ENCODE data around the gene PLPP1.
"Not testable (repeated sequence)": the region's sequence is repeated elsewhere in the genome, so short reads cannot be mapped to it uniquely, and the experiment has no call there.

PLPP1 gene

DNA sequence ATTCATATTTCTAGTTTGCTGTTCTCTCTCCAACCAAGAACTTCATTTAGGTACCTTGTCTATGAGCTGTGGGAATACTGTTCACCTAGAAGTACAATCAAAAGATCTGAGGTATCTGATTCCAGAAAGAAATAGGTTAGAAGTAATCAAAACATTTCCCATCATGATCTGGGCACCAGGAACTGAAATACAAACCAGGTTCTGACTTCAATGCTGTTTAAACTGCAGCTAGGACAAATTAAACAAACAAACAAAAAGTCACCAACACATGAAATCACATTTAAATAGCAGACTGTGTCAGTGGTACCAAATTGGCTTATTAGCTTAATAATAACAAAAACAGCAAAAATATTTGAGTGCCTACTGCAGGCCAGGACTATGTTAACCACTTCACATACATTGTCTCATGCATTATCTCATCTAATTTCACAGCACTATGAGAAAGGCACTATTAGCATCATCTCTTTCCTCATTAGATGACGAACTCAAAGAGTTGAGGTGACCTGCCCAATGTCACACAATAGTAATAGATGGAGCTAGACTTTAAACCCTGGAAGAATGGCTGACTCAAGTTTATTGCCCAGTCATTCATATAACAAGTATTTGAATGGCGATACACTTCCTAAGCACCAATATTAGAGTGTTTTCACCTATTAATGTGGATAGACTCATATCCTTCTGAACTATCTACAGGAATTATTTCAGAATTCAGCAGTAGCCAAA lies 14.5 kb downstream of the PLPP1 start:
- H3K4me1 ChIP-seq (ENCODE audit: control insufficient read depth in 1 of 2, insufficient read depth in 2 of 2, low read length in 2 of 2), result peaks cover 17 to 18% of the 10 kb centered on the region in 2 donors
- no peaks in the 10 kb centered on the region for H3K36me3 ChIP-seq (ENCODE audit: control insufficient read depth in 1 of 2, insufficient read depth in 2 of 2, low read length in 2 of 2)
- no peak overlapping the region for H3K27ac ChIP-seq (ENCODE audit: low read length)
- no peaks in the 10 kb centered on the region for H3K27me3 ChIP-seq (ENCODE audit: low read depth, low read length)
- no peak overlapping the region for H3K4me3 ChIP-seq (ENCODE audit: low read depth in 1 of 2, low read length in 2 of 2)
- no peaks in the 10 kb centered on the region for H3K9me3 ChIP-seq (ENCODE audit: control insufficient read depth in 1 of 2, low read length in 2 of 2)

DNA sequence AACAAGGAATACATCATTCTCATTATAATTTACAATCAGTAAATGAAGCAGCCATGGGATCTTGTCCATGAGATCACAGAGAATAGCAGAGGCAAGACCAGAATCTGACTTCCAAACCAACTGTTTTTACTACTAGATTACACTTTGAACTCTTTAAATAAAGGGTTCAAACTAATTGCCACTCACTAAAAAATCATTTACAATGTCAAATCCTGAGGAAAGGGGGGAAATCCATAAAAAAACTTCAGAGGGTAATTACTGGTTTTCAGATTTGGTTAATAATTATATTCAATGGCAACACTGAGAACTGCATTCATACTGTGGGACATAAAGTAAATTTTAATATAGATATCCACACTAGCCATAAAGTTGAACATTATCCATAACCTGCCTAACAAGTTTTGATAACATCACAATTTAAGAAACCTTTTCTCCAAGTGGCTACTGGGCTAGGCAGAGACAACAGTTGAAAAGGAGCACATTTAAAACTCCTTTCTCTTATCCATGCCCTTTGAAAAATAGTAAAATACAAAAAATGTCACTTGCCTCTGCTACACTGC lies 15.9 kb downstream of the PLPP1 start:
- Histone ChIP-seq H3K4me1 (ENCODE audit: control insufficient read depth in 1 of 2, insufficient read depth in 2 of 2, low read length in 2 of 2) (peaks cover 17% of the 10 kb centered on the region in 2 donors), H3K27ac (ENCODE audit: low read length) (no peak overlapping the region), H3K27me3 (ENCODE audit: low read depth, low read length) (no peaks in the 10 kb centered on the region), H3K36me3 (ENCODE audit: control insufficient read depth in 1 of 2, insufficient read depth in 2 of 2, low read length in 2 of 2) (no peaks in the 10 kb centered on the region), H3K4me3 (ENCODE audit: low read depth in 1 of 2, low read length in 2 of 2) (peak overlapping the region in 1 of 2 donors; percentile 12), H3K9me3 (ENCODE audit: control insufficient read depth in 1 of 2, low read length in 2 of 2) (no peaks in the 10 kb centered on the region)

DNA sequence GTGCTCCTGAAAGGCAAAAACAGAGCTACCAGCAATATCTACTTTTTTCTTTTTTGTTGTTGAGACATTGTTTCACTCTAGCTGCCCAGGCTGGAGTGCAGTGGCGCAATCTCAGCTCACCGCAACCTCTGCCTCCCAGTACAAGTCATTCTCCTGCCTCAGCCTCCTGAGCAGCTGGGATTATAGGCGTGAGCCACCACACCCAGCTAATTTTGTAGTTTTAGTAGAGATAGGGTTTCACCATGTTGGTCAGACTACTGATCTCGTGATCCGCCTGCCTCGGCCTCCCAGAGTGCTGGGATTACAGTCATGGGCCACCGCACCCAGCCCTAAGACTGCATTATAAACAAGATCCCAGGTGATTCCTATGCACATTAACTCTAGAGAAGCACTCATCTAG lies 17.0 kb downstream of the PLPP1 start:
- no peaks in the 10 kb centered on the region for H3K9me3 ChIP-seq (ENCODE audit: control insufficient read depth in 1 of 2, low read length in 2 of 2)
- H3K27ac ChIP-seq (ENCODE audit: low read length), result peak overlapping the region; percentile 49
- no peak overlapping the region for H3K4me3 ChIP-seq (ENCODE audit: low read depth in 1 of 2, low read length in 2 of 2)
- peaks cover 12 to 17% of the 10 kb centered on the region in 2 donors for H3K4me1 ChIP-seq (ENCODE audit: control insufficient read depth in 1 of 2, insufficient read depth in 2 of 2, low read length in 2 of 2)
- no peaks in the 10 kb centered on the region for H3K27me3 ChIP-seq (ENCODE audit: low read depth, low read length)
- no peaks in the 10 kb centered on the region for H3K36me3 ChIP-seq (ENCODE audit: control insufficient read depth in 1 of 2, insufficient read depth in 2 of 2, low read length in 2 of 2)

DNA sequence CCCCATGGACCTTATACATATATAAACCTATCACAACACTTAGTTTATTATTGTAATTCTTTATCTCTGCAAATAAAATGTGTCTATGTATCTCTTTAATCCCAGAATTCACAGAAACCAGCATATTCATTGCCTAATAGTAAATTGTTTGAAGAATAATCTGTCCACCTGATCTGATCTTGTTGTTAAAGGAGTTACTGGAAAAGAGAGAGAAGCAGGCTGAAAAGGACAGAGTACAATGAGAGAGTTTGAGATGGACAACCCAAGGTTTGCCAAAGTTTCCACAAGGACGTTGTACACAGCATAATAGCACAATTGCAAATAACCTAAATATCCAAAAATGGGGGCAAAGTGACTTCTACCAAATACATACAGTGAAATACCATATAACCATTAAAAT lies 23.8 kb downstream of the PLPP1 start:
- H3K4me3 ChIP-seq (ENCODE audit: low read depth in 1 of 2, low read length in 2 of 2), result no peak overlapping the region
- H3K9me3 ChIP-seq (ENCODE audit: control insufficient read depth in 1 of 2, low read length in 2 of 2), result no peaks in the 10 kb centered on the region
- H3K27ac ChIP-seq (ENCODE audit: low read length), result no peak overlapping the region
- no peaks in the 10 kb centered on the region for H3K36me3 ChIP-seq (ENCODE audit: control insufficient read depth in 1 of 2, insufficient read depth in 2 of 2, low read length in 2 of 2)
- no peaks in the 10 kb centered on the region for H3K27me3 ChIP-seq (ENCODE audit: low read depth, low read length)
- H3K4me1 ChIP-seq (ENCODE audit: control insufficient read depth in 1 of 2, insufficient read depth in 2 of 2, low read length in 2 of 2), result peaks cover 26 to 34% of the 10 kb centered on the region in 2 donors

DNA sequence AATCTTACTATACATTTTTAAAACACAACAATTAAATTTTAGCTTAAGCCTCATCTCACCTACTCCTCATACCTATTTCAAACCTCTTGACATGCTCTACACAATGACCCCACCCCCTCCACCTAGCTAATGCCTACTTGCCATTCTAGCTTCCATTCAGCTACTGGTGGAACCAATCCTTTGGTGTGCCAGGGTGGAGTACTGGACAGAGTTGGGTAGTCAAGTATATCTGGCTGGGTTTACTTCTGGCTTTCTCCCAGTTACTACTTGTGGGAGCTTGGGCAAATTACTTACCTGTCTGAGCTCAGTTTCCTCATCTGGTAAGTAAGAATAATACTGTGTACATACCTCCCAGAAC lies 24.3 kb downstream of the PLPP1 start:
- no peaks in the 10 kb centered on the region for H3K9me3 ChIP-seq (ENCODE audit: control insufficient read depth in 1 of 2, low read length in 2 of 2)
- no peaks in the 10 kb centered on the region for H3K27me3 ChIP-seq (ENCODE audit: low read depth, low read length)
- H3K27ac ChIP-seq (ENCODE audit: low read length), result no peak overlapping the region
- no peaks in the 10 kb centered on the region for H3K36me3 ChIP-seq (ENCODE audit: control insufficient read depth in 1 of 2, insufficient read depth in 2 of 2, low read length in 2 of 2)
- H3K4me3 ChIP-seq (ENCODE audit: low read depth in 1 of 2, low read length in 2 of 2), result no peak overlapping the region
- H3K4me1 ChIP-seq (ENCODE audit: control insufficient read depth in 1 of 2, insufficient read depth in 2 of 2, low read length in 2 of 2), result peaks cover 26 to 33% of the 10 kb centered on the region in 2 donors

DNA sequence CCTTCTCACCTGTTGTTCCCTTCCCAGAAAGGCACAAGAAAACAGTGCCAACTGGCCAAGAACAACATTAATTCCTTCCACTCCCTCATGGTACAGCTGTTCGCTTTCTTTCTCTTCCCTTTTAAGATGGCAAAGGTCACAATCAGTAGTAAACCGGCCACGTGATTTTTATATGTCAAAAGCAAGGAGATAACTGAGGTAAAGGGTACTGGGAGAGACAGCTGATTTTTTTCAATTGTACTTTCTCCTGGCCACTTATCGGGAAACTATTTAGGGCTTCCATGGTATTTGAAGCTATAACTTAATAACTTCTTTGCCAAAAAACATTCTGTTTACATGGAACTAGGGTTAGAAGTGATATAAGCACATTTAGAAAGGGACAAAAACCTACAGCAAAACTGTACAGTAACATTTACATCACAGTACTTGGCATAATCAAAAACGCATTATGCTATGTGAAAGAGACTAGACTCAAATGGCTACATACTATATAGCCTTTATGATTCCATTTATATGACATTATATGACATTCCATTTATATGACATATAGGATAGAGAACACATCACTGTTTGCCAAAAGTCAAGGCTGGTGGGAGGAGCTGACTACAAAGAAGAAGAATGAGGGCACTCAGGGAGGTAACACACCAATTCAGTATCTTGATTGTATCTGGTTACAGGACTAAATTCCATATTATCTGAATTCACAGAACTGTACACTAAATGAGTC lies 24.8 kb downstream of the PLPP1 start:
- Histone ChIP-seq H3K9me3 (ENCODE audit: control insufficient read depth in 1 of 2, low read length in 2 of 2) (no peaks in the 10 kb centered on the region), H3K27ac (ENCODE audit: low read length) (no peak overlapping the region), H3K36me3 (ENCODE audit: control insufficient read depth in 1 of 2, insufficient read depth in 2 of 2, low read length in 2 of 2) (no peaks in the 10 kb centered on the region), H3K4me1 (ENCODE audit: control insufficient read depth in 1 of 2, insufficient read depth in 2 of 2, low read length in 2 of 2) (peaks cover 26 to 33% of the 10 kb centered on the region in 2 donors), H3K27me3 (ENCODE audit: low read depth, low read length) (no peaks in the 10 kb centered on the region), H3K4me3 (ENCODE audit: low read depth in 1 of 2, low read length in 2 of 2) (no peak overlapping the region)

DNA sequence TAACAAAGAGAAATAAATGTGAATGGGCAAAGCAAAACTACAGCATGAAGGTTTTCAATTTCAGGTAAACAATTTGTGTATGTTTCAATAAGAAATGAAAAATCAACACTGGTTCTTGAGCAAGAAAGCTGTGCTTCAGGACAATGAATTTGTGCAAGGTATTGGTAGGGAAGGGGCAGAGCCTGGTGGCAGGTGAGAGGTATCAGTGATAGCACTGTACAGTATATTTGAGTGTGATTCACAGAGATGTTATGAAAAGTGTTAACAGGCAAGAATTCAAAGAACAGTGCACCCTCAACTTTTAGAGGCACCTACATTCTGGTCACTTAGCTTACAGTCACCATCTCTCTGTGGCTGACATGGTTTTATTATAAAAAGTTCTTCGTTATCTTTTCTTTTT lies 25.7 kb downstream of the PLPP1 start:
- Histone ChIP-seq H3K27me3 (ENCODE audit: low read depth, low read length) (no peaks in the 10 kb centered on the region), H3K4me1 (ENCODE audit: control insufficient read depth in 1 of 2, insufficient read depth in 2 of 2, low read length in 2 of 2) (peaks cover 26 to 33% of the 10 kb centered on the region in 2 donors), H3K4me3 (ENCODE audit: low read depth in 1 of 2, low read length in 2 of 2) (no peak overlapping the region), H3K9me3 (ENCODE audit: control insufficient read depth in 1 of 2, low read length in 2 of 2) (no peaks in the 10 kb centered on the region), H3K27ac (ENCODE audit: low read length) (no peak overlapping the region), H3K36me3 (ENCODE audit: control insufficient read depth in 1 of 2, insufficient read depth in 2 of 2, low read length in 2 of 2) (no peaks in the 10 kb centered on the region)

DNA sequence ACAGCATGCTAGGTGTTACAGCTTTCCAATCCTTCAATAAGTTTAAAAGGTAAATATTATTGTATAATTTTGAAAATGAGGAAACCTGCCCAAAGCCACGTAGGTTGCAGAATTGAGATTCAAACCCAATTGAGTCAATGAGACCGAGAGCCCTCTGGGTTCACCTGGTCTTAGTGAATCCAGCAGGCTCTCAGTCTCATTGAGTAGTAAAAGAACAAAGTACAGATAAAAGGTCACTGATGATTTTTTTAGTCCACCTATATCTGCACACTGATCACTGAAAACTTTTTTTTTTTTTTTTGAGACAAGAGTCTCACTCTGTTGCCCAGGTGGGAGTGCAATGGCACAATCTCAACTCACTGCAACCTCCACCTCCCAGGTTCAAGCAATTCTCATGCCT lies 27.2 kb downstream of the PLPP1 start:
- Histone ChIP-seq H3K9me3 (ENCODE audit: control insufficient read depth in 1 of 2, low read length in 2 of 2) (no peaks in the 10 kb centered on the region), H3K4me1 (ENCODE audit: control insufficient read depth in 1 of 2, insufficient read depth in 2 of 2, low read length in 2 of 2) (peaks cover 31 to 33% of the 10 kb centered on the region in 2 donors)

DNA sequence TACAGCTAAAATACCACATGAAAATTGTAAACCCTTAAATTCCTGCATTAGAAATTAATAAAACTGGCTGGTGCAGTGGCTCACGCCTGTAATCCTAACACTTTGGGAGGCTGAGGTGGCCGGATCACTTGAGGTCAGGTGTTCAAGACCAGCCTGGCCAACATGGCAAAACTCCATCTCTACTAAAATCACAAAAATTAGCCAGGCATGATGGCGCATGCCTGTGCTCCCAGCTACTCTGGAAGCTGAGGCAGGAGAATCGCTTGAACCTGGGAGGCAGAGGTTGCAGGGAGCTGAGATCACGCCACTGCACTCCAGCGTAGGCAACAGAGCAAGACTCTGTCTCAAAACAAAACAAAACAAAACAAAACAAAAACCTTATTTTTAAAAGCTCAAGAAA lies 29.1 kb downstream of the PLPP1 start:
- not testable (repeated sequence) for H3K9me3 ChIP-seq (ENCODE audit: control insufficient read depth in 1 of 2, low read length in 2 of 2); H3K4me3 ChIP-seq (ENCODE audit: low read depth in 1 of 2, low read length in 2 of 2); H3K27ac ChIP-seq (ENCODE audit: low read length); H3K36me3 ChIP-seq (ENCODE audit: control insufficient read depth in 1 of 2, insufficient read depth in 2 of 2, low read length in 2 of 2); H3K27me3 ChIP-seq (ENCODE audit: low read depth, low read length)
- peaks cover 26 to 33% of the 10 kb centered on the region in 2 donors for H3K4me1 ChIP-seq (ENCODE audit: control insufficient read depth in 1 of 2, insufficient read depth in 2 of 2, low read length in 2 of 2)

More for the DNA sequence above, 27.2 kb downstream of the PLPP1 start:
- H3K4me3 ChIP-seq (ENCODE audit: low read depth in 1 of 2, low read length in 2 of 2), result no peak overlapping the region
- H3K36me3 ChIP-seq (ENCODE audit: control insufficient read depth in 1 of 2, insufficient read depth in 2 of 2, low read length in 2 of 2), result no peaks in the 10 kb centered on the region
- no peaks in the 10 kb centered on the region for H3K27me3 ChIP-seq (ENCODE audit: low read depth, low read length)
- no peak overlapping the region for H3K27ac ChIP-seq (ENCODE audit: low read length)

DNA sequence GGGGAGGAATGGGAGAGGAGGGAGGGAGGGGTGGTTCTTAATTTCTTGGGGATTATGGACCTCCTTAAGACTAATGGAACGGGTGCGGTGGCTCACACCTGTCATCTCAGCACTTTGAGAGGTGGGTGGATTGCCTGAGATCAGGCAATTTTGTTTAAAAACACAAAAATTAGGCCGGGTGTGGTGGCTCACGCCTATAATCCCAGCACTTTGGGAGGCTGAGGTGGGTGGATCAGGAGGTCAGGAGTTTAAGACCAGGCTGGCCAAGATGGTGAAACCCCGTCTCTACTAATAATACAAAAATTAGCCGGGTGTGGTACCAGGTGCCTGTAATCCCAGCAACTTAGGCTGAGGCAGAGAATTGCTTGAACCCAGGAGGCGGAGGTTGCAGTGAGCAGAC lies 30.8 kb downstream of the PLPP1 start:
- not testable (repeated sequence) for H3K9me3 ChIP-seq (ENCODE audit: control insufficient read depth in 1 of 2, low read length in 2 of 2); H3K27me3 ChIP-seq (ENCODE audit: low read depth, low read length); H3K36me3 ChIP-seq (ENCODE audit: control insufficient read depth in 1 of 2, insufficient read depth in 2 of 2, low read length in 2 of 2); H3K27ac ChIP-seq (ENCODE audit: low read length); H3K4me3 ChIP-seq (ENCODE audit: low read depth in 1 of 2, low read length in 2 of 2)
- peaks cover 15 to 23% of the 10 kb centered on the region in 2 donors for H3K4me1 ChIP-seq (ENCODE audit: control insufficient read depth in 1 of 2, insufficient read depth in 2 of 2, low read length in 2 of 2)

DNA sequence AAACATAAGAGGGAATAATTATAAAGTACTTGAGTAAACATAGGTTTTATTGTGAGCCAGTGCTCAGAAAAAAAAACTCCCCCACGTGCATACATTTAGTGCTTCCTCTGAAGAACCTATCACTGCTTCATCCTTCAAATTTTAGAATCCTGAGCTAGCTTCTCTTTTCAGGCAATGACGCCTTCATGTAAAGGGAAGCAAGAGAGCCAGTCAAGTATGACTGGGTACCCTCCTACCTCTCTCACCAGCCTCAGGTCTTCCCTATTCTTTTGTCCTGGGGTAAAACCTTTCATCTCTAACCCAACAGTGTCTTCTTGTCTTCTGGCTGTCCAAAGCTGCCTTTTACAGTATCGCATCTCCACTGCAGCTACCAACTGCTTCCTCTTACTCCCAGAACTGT lies 32.0 kb downstream of the PLPP1 start:
- no peak overlapping the region for H3K27ac ChIP-seq (ENCODE audit: low read length)
- peaks cover 11 to 32% of the 10 kb centered on the region in 2 donors for H3K4me1 ChIP-seq (ENCODE audit: control insufficient read depth in 1 of 2, insufficient read depth in 2 of 2, low read length in 2 of 2)
- H3K36me3 ChIP-seq (ENCODE audit: control insufficient read depth in 1 of 2, insufficient read depth in 2 of 2, low read length in 2 of 2), result no peaks in the 10 kb centered on the region
- no peaks in the 10 kb centered on the region for H3K27me3 ChIP-seq (ENCODE audit: low read depth, low read length)
- H3K4me3 ChIP-seq (ENCODE audit: low read depth in 1 of 2, low read length in 2 of 2), result no peak overlapping the region
- no peaks in the 10 kb centered on the region for H3K9me3 ChIP-seq (ENCODE audit: control insufficient read depth in 1 of 2, low read length in 2 of 2)
